ENCODE measurements around the gene ZNF674.
"Not testable (repeated sequence)": the region's sequence is repeated elsewhere in the genome, so short reads cannot be mapped to it uniquely, and the experiment has no call there.

The ZNF674 gene

DNA sequence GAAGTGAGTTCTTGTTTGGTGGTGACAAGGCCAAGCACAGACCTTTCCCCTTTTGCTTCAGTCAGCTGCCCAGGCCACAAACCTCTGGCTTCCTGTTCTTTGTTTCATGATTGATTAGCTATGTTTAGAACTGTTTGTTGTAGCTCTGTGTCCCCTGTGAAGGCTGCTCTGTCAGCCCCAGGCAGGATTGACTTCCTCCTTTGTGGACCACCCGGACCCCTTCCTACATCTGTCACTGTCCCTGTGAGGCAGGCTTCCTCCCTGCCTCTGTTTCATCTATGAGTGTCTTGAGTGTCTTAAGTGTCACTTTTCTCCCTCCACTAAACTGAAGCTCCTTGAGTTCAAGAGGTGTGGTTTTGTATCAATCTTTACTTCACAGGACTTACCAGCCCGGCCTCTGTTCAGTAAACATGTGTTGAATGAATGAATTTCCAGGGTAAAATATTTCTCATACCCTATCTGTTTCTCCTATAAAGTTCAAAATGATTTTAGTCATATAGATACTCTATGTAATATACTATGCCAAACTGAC, 83.5 kb downstream of the ZNF674 start:
- no peak for DNase-seq

DNA sequence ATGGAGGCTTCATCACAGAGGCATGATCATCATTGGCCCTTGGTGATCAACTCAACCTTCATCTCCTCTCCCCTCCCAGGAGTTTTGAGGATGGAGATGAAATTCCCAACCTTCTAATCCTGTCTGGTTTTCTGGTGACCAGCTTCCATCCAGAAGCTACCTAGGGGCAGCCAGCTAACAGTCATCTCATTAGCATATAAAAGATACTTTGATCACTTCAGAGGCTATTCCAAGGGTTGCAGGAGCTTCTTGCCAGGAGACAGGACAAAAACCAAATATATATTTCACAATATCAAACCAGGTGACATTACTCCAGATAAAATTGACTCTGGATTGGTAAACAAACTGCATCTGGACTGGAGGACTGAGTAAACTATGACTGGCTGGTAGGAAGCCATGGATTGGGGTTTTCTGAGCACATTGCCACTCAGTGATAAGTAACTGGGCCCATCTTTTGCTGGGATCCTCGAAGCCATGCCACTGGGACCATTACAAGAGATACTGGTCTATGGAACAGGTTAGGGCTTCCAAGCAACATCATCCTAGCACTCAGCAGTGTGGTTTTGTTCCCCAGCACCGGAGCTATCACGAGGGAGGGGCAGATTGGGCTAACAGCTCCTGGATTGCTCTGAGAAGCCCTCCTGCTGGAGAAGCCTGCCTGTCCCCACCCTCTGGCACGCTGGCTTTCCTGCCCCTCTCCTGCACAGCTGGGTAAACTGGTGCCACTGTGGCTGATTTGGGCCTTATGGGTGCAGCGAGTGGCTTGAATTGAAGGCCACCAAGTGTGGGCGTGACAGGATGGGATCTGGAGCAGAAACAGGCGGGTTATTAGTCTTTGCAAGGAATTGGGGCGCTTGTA, 84.2 kb downstream of the ZNF674 start:
- DNase-seq: not testable (repeated sequence)

DNA sequence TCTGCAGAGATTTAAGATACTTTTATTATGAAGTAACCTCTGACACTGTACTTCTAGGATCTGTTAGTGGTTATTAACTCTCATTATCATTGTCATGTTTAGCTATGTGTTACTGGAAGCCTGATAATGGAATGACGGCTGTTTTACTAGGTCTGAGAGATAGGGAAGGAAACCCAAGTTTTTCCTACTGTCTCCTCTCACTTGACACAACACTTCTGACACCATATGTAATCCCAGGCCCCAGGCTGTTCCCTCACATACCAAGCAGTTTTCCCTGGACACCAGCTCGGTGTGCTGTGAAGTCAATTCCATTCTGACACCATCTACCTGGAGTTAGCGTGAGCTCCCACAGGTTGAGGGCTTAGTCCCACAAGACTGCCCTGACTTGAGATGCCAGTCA, 85.6 kb downstream of the ZNF674 start:
- no peak for DNase-seq

DNA sequence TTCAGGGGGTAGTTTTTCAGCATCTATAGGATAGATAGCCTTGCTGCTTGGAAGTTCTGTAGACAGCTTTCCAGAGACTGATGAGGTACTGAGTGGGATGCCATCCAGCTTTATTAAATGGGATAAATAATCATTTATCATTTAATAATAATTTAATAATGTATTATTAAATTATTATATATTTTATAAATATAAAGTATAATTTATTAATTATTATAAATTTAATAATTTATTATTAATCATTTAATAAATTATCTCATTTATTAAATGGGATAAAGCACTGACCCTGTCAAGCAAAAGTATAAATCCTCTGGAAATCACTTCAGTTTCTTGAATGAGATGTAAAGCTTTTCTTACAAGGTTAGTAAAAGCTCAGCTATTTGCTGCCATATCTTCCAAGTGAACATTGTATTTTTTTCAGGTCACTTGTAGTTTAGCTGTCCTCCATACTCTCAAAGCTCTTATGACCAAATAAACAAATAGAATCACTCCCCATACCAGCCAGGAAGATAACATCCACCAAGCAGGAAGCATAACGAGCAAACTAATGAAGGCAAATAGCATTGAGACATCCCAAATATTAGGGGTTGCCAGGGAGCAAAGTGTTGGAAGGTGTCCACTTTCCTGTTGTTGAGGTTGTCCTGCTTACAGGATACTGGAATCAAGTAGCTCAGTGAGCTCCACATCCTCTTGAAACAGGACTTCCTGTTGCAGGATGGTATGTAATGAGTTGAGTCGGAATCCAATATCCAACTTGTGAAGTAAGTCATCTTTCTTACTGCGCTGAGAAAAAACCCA, 88.9 kb downstream of the ZNF674 start:
- no peak for DNase-seq
